ENCODE measurements around the gene EEIG1. TPM values are rescaled to one million over a fixed set of nuclear protein-coding genes. Genes with fewer than 3 reads are reported as not detected.
A peak's percentile ranks its signal among the peaks of the same experiment; 100 is the strongest.

EEIG1 gene
- total RNA-seq, 2 donors from 2014 or later = 41.9 to 42.0 TPM

GRCh38 chr9:127974001-127974768, 6.6 kb downstream of the EEIG1 start:
- WGBS, 2 donors = 29 to 32% methylated on average over 10 to 12 of the region's 12 CpGs
- DNase-seq (peak in 3 of 4 donors; percentile 32 to 41 (median 35)), ATAC-seq (no peak)
- Histone ChIP-seq H3K4me1 (peaks cover 99% of the 10 kb centered on the region), H3K4me3 (no peak overlapping the region), H3K27me3 (no peaks in the 10 kb centered on the region), H3K27ac (peak overlapping the region; percentile 80 to 97 (median 88)), H3K36me3 (replicated peaks in 1 of 2; ENCODE audit: insufficient read depth in 1 of 2, low read depth in 2 of 2) (no peaks in the 10 kb centered on the region), H3K9me3 (no peaks in the 10 kb centered on the region)
- intact Hi-C loops (cut with DNase I) = no loop called here
- TF ChIP-seq CTCF (IDR thresholded peaks at IDR 0.05) (no peak), POLR2A (IDR thresholded peaks at IDR 0.05) (peak in 1 of 3 donors; percentile 3)

- intact Hi-C loops (cut with DNase I) = no loop called here
- peak; percentile 93 to 98 (median 97) for DNase-seq
- peaks cover 99% of the 10 kb centered on the region for H3K4me1 ChIP-seq
- TF ChIP-seq CTCF (IDR thresholded peaks at IDR 0.05) (peak in 5 of 7 experiments; percentile 12 to 58 (median 54)), POLR2A (IDR thresholded peaks at IDR 0.05) (peak in 2 of 3 donors; percentile 68 to 74)
- peak; percentile 85 for ATAC-seq
- no peaks in the 10 kb centered on the region for H3K27me3 ChIP-seq
- H3K4me3 ChIP-seq = no peak overlapping the region
- H3K9me3 ChIP-seq = no peaks in the 10 kb centered on the region
- peak overlapping the region; percentile 80 to 97 (median 88) for H3K27ac ChIP-seq
- H3K36me3 ChIP-seq (replicated peaks in 1 of 2; ENCODE audit: insufficient read depth in 1 of 2, low read depth in 2 of 2) = no peaks in the 10 kb centered on the region
- WGBS, 2 donors = 20 to 23% methylated on average over 8 to 17 of the region's 17 CpGs
These were observed 7.4 kb downstream of the EEIG1 start for GRCh38 chr9:127973169-127974000.

DNA sequence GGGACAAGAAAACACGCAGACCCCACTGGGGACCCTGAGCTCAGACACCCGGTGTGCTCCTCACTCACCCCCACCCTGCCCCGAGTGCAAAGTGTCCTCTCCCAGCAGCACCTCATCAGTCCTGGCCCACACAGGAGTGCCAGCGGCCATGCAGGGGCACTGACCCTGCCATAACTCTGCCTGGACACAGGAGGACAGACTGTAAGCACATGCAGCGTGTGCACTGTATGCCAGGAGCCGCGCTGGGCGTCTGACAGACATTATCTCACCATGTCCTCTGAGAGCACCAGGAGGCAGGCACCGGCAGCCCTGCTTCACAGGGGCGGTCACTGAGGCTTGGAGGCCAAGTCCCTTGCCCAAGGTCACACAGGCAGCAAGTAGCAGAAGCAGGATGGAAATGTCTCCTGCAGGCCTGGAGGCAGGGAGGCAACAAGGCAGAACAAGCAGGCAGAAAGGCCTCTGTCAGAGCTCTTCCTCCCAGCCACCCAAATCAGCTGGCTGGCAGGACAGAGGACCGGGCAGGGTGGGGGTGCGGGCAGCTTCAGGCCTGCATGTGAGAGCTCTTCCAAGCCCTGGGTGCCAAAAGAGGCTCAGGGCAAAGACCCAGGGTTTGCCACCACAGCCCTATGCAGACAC, 8.4 kb downstream of the EEIG1 start:
- H3K4me1 ChIP-seq = peaks cover 99% of the 10 kb centered on the region
- DNase-seq = peak in 3 of 4 donors; percentile 38 to 55 (median 51)
- no peak overlapping the region for H3K4me3 ChIP-seq
- no peak for TF ChIP-seq POLR2A (IDR thresholded peaks at IDR 0.05)
- no peak for TF ChIP-seq CTCF (IDR thresholded peaks at IDR 0.05)
- no peaks in the 10 kb centered on the region for H3K27me3 ChIP-seq
- no peaks in the 10 kb centered on the region for H3K36me3 ChIP-seq (replicated peaks in 1 of 2; ENCODE audit: insufficient read depth in 1 of 2, low read depth in 2 of 2)
- no peak for ATAC-seq
- H3K27ac ChIP-seq = peak overlapping the region; percentile 80 to 97 (median 88)
- 45% methylated on average over 12 of the region's 12 CpGs; no CpG with 5 or more reads in 1 of the 2 donors for WGBS, 2 donors
- no peaks in the 10 kb centered on the region for H3K9me3 ChIP-seq
- intact Hi-C loops (cut with DNase I) = no loop called here

DNA sequence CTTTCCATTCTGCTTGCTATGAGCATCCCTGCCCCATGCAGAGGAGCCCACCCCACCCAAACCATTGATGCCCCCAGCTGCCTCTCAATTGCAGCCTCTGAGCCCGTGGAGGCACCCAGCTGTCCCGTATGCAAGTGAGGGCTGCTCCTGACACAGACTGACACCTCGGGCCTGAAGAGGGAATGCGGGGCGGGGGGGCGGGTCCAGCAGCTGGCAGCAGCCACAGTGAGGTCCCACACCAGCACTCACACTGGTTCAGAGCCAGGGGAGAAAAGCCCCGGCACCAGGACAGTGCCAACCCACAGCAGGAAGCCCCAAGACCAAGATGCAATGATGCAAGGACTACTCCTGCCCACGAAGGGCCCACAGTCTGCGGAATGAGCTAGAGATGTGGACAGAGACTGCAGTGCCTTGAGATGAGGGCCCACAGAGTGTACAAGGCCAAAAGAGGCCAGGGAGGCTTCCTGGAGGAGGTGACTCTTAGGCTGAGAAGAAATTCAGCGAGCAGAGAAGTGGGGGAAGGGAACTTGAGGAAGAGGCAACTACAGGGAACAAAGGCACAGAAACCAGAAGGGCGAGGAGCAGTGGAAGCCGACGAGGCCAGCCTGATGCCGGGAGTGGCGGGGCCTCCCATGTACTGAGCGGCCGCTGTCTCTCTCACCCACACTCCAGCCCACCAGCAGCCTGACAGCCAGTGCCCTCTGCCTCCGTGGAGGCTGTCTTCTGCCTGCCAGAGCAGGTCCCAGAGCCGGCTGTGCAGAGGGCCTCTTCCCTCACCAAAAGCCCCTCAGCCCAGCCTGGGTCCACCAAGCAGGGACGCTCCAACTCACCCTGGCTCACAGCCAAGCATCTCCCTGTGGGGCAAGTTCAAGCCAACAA, 9.2 kb downstream of the EEIG1 start:
- Histone ChIP-seq H3K9me3 (no peaks in the 10 kb centered on the region), H3K27ac (peak overlapping the region in 3 of 4 donors; percentile 83 to 97 (median 94)), H3K4me1 (peaks cover 99% of the 10 kb centered on the region), H3K36me3 (replicated peaks in 1 of 2; ENCODE audit: insufficient read depth in 1 of 2, low read depth in 2 of 2) (no peaks in the 10 kb centered on the region), H3K27me3 (no peaks in the 10 kb centered on the region), H3K4me3 (no peak overlapping the region)
- WGBS, 2 donors = 44 to 60% methylated on average over 2 to 20 of the region's 20 CpGs
- TF ChIP-seq POLR2A (IDR thresholded peaks at IDR 0.05) (no peak), CTCF (IDR thresholded peaks at IDR 0.05) (no peak)
- DNase-seq = peak in 2 of 4 donors; percentile 32 to 37
- ATAC-seq = no peak
- intact Hi-C loops (cut with DNase I) = no loop called here

Data from body of pancreas (tissue), 4 donors.